Liver (tissue), 9 donors: ENCODE measurements around the gene TBX2. TPM values are rescaled to one million over a fixed set of nuclear protein-coding genes. Genes with fewer than 3 reads are reported as not detected.

Experiments used
- DNase-seq: peaks from one replicate; pipeline ENCODE4 v3.0.0-alpha.2; 2017; ENCODE audit warnings: low spot score
- H3K27ac ChIP-seq, 2 donors: one replicate each; pipeline ENCODE4 v1.7.0; 2013; ENCODE audit warnings: inconsistent platforms in 2 of 2, low read length in 2 of 2, control low read depth in 1 of 2, low read depth in 1 of 2, mild to moderate bottlenecking in 1 of 2
- H3K27me3 ChIP-seq, 4 donors: one replicate each; pipeline versions ENCODE4 v1.6.1 to v1.7.0; 2013; ENCODE audit warnings: low read length in 3 of 4, inconsistent platforms in 1 of 4, mild to moderate bottlenecking in 1 of 4, moderate library complexity in 1 of 4; ENCODE audit not compliant: control insufficient read depth in 4 of 4, insufficient read depth in 4 of 4
- H3K36me3 ChIP-seq, 4 donors: one replicate each; pipeline versions ENCODE4 v1.6.1 to v1.7.0; 2013; ENCODE audit warnings: low read length in 3 of 4, mild to moderate bottlenecking in 3 of 4, low read depth in 1 of 4, moderate library complexity in 1 of 4; ENCODE audit not compliant: control insufficient read depth in 4 of 4, insufficient read depth in 3 of 4
- H3K4me1 ChIP-seq, 4 donors: one replicate each; pipeline versions ENCODE4 v1.6.1 to v1.7.0; 2013; ENCODE audit warnings: low read length in 3 of 4, mild to moderate bottlenecking in 3 of 4, moderate library complexity in 1 of 4; ENCODE audit not compliant: control insufficient read depth in 4 of 4, insufficient read depth in 4 of 4
- H3K4me3 ChIP-seq, 3 donors: one replicate each; pipeline versions ENCODE4 v1.6.1 to v1.7.0; 2013; ENCODE audit warnings: low read length in 3 of 3, control low read depth in 1 of 3, low read depth in 1 of 3, mild to moderate bottlenecking in 1 of 3
- H3K9ac ChIP-seq, 2 donors: one replicate each; pipeline ENCODE4 v1.7.0; 2013; ENCODE audit warnings: low read length in 2 of 2, mild to moderate bottlenecking in 2 of 2, moderate library complexity in 2 of 2, control low read depth in 1 of 2, low read depth in 1 of 2
- H3K9me3 ChIP-seq, 4 donors: one replicate each; pipeline versions ENCODE4 v1.6.1 to v1.7.0; 2013; ENCODE audit warnings: low read length in 3 of 4; ENCODE audit not compliant: control insufficient read depth in 4 of 4
- ATF3 ChIP-seq: IDR thresholded peaks from 2 replicates; pipeline ENCODE4 v1.6.1; 2016; ENCODE audit warnings: antibody characterized with exemption
- CTCF ChIP-seq: fragments of 150-350 bp; IDR thresholded peaks from 2 replicates; pipeline ENCODE4 v1.5.1; 2017; ENCODE audit warnings: improper control_type of control experiment, low read depth, low read length; ENCODE audit not compliant: missing input control
- EGR1 ChIP-seq, 2 donors: IDR thresholded peaks; 2 replicates each; pipeline ENCODE4 v1.6.1; 2016 to 2018; ENCODE audit warnings: antibody characterized with exemption in 2 of 2, low read depth in 2 of 2
- FOXA2 ChIP-seq: IDR thresholded peaks from 2 replicates; pipeline ENCODE4 v1.6.1; 2016; ENCODE audit warnings: antibody characterized with exemption
- GABPA ChIP-seq, 2 donors: IDR thresholded peaks in 1 of 2; conservative IDR thresholded peaks in 1 of 2; 2 replicates each; pipeline ENCODE4 v1.6.1; 2016; ENCODE audit warnings: antibody characterized with exemption in 2 of 2, mild to moderate bottlenecking in 1 of 2, moderate library complexity in 1 of 2
- HNF4A ChIP-seq, 2 donors: conservative IDR thresholded peaks; 2 replicates each; pipeline ENCODE4 v1.6.1; 2016; ENCODE audit warnings: antibody characterized with exemption in 2 of 2, mild to moderate bottlenecking in 2 of 2
- HNF4G ChIP-seq: IDR thresholded peaks from 2 replicates; pipeline ENCODE4 v1.6.1; 2016; ENCODE audit warnings: antibody characterized with exemption
- JUND ChIP-seq, 2 donors: IDR thresholded peaks; 2 replicates each; pipeline ENCODE4 v1.6.1; 2016; ENCODE audit warnings: antibody characterized with exemption in 2 of 2
- MAX ChIP-seq: IDR thresholded peaks from 2 replicates; pipeline ENCODE4 v1.6.1; 2016; ENCODE audit warnings: antibody characterized with exemption
- NR2F2 ChIP-seq: IDR thresholded peaks from 2 replicates; pipeline ENCODE4 v1.6.1; 2016; ENCODE audit warnings: antibody characterized with exemption
- RAD21 ChIP-seq, 2 donors: IDR thresholded peaks; 2 replicates each; pipeline ENCODE4 v1.6.1; 2016; ENCODE audit warnings: antibody characterized with exemption in 2 of 2, mild to moderate bottlenecking in 2 of 2
- REST ChIP-seq: IDR thresholded peaks from 2 replicates; pipeline ENCODE4 v1.6.1; 2016; ENCODE audit warnings: antibody characterized with exemption, mild to moderate bottlenecking
- RXRA ChIP-seq, 2 donors: IDR thresholded peaks; 2 replicates each; pipeline ENCODE4 v1.6.1; 2017 to 2018; ENCODE audit warnings: antibody characterized with exemption in 2 of 2, mild to moderate bottlenecking in 1 of 2
- SP1 ChIP-seq: IDR thresholded peaks from 2 replicates; pipeline ENCODE4 v1.6.1; 2018; ENCODE audit warnings: antibody characterized with exemption, mild to moderate bottlenecking
- TAF1 ChIP-seq: conservative IDR thresholded peaks from 2 replicates; pipeline ENCODE4 v1.6.1; 2016; ENCODE audit warnings: antibody characterized with exemption, mild to moderate bottlenecking
- YY1 ChIP-seq: IDR thresholded peaks from 2 replicates; pipeline ENCODE4 v1.6.1; 2016; ENCODE audit warnings: antibody characterized with exemption, mild to moderate bottlenecking
- ZBTB33 ChIP-seq: IDR thresholded peaks from 2 replicates; pipeline ENCODE4 v1.6.1; 2016; ENCODE audit warnings: antibody characterized with exemption
- WGBS: extraction: QIAGEN DNeasy Blood & Tissue Kit; methylation state at CpG from one replicate; pipeline ENCODE4 v1.1.7; 2013; 5-methylcytosine and 5-hydroxymethylcytosine counted together
- polyA plus RNA-seq, 2 donors: library from polyadenylated mRNA; stranded (reverse) in 1 of 2; unstranded in 1 of 2; fragments of 200-250 nt in 1 of 2; fragments of >200 nt in 1 of 2; fragmentation: Nextera tagmentation in 1 of 2; extraction: Ambion mirVana in 1 of 2; gene quantifications; one replicate each; pipeline versions ENCODE4 v1.2.1 to v1.2.3, GENCODE V29; 2013 to 2015
- total RNA-seq, 2 donors: library from RNA; depleted of rRNA; stranded (reverse); fragments of >200 nt; gene quantifications; one replicate each; pipeline ENCODE4 v1.2.3, GENCODE V29; 2014
- donor health status: healthy.
- donor health status: healthy.
- donor health status: healthy.
- donor health status: healthy.
- donor health status: healthy.

TBX2 gene
- total and polyA plus RNA-seq, 4 donors = 0.85 to 3.1 (median 2.5) TPM

DNA sequence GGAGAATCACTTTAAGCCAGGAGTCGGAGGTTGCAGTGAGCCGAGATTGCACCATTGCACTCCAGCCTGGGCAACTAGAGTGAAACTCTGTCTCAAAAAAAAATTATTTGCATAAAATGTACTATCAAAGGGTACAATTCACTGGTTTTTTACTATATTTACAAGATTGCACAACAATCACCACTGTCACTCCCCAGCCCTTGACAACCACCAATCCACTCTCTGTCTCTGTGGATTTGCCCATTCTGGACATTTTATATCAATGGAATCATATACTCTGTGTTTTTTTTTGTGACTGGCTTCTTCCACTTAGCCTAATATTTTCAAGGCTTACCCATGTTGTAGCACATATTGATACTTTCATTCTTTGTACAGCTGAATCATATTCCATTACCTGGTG, 18.8 kb downstream of the TBX2 start (continued):
- TF ChIP-seq CTCF (no peak), HNF4A (conservative IDR thresholded peaks at IDR 0.05) (no peak), HNF4G (no peak), ATF3 (no peak), FOXA2 (no peak), RXRA (IDR thresholded peaks at IDR 0.05) (no peak)

DNA sequence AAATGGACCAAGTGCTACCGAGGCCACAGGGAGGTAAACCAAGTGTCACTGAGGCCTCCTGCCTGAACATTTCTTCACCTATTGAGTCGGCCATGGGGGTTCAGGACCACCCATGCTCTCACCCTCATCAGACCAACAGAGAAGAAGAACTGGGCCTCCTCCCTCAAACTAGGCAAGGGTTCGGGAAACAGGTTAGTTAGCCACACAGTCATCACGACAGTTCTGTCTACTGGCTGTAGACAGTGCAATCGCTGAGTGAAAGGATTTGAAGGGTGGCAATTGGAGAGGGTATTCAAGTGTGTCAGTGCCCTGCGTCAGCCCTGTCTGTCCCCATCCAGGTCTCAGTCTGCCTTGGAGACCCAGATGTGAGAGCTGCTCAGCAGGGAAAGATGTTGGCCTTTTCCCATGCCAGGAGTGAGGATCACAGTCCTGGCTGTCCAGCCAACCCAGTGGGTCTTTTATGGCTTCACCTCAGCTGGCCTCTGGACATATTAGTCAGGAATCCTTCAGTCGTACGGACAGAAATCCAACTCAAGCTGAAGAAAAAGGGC, 19.9 kb downstream of the TBX2 start:
- no peak for DNase-seq
- peaks cover 0 to 5% (median 0%) of the 10 kb centered on the region in 4 donors for H3K27me3 ChIP-seq
- H3K4me3 ChIP-seq = no peak overlapping the region
- WGBS = 87% methylated on average over 8 of the region's 8 CpGs
- H3K27ac ChIP-seq = no peak overlapping the region
- H3K9ac ChIP-seq = no peak overlapping the region
- no peak for TF ChIP-seq JUND (IDR thresholded peaks at IDR 0.05)
- TF ChIP-seq CTCF = no peak
- TF ChIP-seq YY1 = no peak
- no peak for TF ChIP-seq REST
- no peak for TF ChIP-seq MAX
- no peak for TF ChIP-seq HNF4A (conservative IDR thresholded peaks at IDR 0.05)
- TF ChIP-seq GABPA (IDR thresholded peaks at IDR 0.05 in 1 of 2, conservative IDR thresholded peaks at IDR 0.05 in 1 of 2) = no peak
- no peak for TF ChIP-seq NR2F2
- TF ChIP-seq HNF4G = no peak
- no peak for TF ChIP-seq SP1
- TF ChIP-seq ZBTB33 = no peak
- no peak for TF ChIP-seq ATF3
- no peak for TF ChIP-seq EGR1 (IDR thresholded peaks at IDR 0.05; ENCODE audit: low read depth in 2 of 2)
- no peak for TF ChIP-seq TAF1
- TF ChIP-seq RXRA (IDR thresholded peaks at IDR 0.05) = no peak
- no peak for TF ChIP-seq RAD21 (IDR thresholded peaks at IDR 0.05)
- no peaks in the 10 kb centered on the region for H3K36me3 ChIP-seq
- H3K4me1 ChIP-seq = peaks cover 0 to 10% (median 4%) of the 10 kb centered on the region in 4 donors
- H3K9me3 ChIP-seq = no peaks in the 10 kb centered on the region
